HG03558 (cell line): ENCODE data around the gene HIRA.
"Not testable (repeated sequence)": the region's sequence is repeated elsewhere in the genome, so short reads cannot be mapped to it uniquely, and the experiment has no call there.

Experiments used
- ATAC-seq: cut with Tn5 transposase; IDR thresholded peaks from one replicate; pipeline ENCODE4 v1.9.1; 2021; ENCODE audit warnings: moderate number of reproducible peaks; ENCODE audit not compliant: unreplicated experiment; ENCODE audit errors: extremely low read depth

Gene HIRA

DNA sequence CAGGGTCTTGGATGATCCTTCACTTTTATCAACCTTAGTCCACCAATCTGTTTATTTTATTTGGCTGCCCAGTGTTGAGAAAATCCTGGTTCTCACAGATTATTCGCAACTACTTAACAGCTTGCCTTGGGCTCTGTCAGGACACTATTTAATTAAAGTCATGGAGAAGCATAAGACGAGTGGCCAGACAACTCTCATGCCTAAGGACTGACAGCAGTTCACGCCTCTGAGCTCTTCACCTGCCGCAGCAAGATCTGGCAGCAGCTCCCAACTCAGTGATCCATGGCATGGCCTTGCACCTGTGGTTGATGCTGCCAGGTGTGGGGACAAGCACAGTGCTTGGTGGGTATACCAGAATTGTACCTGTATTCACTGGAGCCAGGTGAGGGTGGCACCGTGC, 37.8 kb downstream of the HIRA start:
- ATAC-seq, result no peak

GRCh38 chr22:19387575-19387974, 44.0 kb downstream of the HIRA start:
- ATAC-seq, result no peak

- no peak for ATAC-seq
Measured at GRCh38 chr22:19387038-19387437, 44.5 kb downstream of the HIRA start.

- no peak for ATAC-seq
Measured at GRCh38 chr22:19386248-19386647, 45.3 kb downstream of the HIRA start.

DNA sequence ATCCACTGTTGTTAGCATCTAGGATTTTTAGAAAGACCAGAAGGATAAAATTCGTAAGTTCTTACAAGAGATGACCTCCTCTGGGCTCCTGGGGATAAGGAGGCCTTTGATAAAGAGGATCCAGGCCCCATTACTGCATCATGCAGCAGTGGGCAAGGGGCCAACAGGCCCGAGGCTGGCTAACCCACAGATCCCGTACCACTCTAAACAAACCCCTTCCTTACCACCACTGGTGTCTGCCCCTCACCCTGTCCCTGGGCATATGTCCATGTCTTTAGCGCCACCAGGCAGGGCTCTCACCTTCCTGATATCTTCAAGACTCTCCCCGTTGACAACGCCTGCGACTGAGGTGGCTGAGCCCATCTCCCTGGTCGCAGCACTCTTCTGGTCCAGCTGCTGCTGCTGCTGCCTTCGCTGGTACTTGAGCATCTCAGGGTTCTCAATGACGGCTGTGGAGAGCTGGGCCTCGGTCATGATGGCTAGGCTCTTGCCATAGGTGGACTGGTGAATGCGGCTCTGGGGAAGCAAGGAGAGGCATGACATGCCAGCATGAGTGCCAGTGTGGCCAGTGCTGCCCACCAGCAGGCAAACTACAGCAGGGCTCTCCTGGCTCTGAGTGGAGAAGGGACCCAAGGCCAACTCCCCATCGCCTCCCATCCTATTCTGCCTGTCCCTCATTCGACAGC, 46.2 kb downstream of the HIRA start:
- no peak for ATAC-seq

DNA sequence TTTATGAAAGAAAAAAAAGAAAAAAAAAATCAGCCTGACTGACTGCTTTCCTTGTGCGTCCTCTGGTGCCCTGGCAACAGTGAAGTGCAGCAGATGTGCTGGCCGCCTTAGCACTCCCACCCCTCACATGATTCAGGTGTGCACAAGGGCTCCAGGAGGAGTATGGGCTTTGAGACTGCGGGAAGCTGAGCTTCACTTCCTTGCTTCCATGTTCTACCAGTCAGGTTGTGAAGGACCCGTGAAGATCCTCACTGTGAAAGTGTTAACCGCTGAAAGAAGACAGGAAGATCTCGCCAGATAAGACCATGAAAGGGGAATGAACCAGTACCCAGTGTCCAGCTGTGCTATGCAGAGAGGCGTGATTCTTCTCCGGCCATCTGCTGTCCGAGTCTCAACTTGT, 48.2 kb downstream of the HIRA start:
- ATAC-seq, result no peak

- ATAC-seq, result no peak
Measured at GRCh38 chr22:19382240-19382639, 49.3 kb downstream of the HIRA start.

- ATAC-seq, result no peak
Measured at GRCh38 chr22:19378344-19378674, 53.2 kb downstream of the HIRA start.

DNA sequence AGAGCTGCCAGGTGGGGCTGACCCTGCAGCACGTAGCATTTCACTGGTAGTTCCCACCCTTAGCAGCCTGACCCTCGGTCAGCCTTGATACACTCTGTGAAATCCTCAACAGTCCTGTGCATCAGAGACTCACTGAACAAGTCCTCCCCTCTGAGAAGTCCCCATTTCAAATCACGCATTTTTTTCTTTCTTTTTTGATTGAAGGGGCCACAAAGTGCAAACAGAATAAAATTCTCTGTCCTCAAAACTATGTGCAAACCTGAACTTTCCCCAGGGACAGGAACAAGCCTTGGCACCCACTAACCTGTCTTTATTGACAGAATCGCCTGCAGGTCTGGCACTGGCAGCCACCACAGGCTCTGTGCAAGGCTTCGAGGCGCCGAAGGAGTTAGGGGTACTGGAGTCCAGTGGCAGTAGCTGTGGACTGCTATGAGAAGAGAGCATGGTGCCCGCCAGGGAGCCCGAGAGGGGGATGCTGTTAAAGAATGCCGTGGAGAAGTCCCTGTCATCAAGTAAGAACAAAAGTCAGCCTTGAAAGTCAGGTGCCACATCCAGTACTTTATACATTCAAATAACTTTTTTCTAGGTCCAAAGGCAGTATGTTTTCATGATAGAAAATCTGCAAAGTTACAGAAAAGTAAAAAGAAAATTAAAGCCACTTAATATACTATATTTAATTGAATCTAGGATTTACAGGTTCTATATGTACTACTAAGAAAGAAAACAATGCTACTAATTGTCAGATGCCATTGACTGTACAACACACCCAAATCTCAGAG, 53.8 kb downstream of the HIRA start:
- ATAC-seq, result no peak

DNA sequence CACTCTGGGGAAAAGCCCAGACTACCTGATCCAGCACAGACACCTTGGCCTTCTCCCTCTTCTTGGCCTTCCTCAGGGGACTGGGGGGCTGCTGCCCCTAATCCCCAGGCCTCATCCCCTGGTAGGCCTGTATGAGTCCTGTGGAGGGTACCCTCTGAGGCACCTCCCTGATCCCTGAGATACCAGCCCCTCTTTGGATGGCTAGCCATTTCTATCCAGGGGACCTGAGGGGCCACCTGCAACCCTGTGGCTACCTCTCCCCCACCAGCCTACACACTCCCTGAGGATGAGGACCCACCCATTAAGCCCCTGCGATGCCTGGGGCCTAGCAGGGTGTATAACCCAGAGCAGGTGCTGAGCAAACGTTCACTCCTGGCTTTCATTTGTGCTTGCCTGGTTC, 54.6 kb downstream of the HIRA start:
- no peak for ATAC-seq

- ATAC-seq, result no peak
Measured at GRCh38 chr22:19376247-19376646, 55.3 kb downstream of the HIRA start.

DNA sequence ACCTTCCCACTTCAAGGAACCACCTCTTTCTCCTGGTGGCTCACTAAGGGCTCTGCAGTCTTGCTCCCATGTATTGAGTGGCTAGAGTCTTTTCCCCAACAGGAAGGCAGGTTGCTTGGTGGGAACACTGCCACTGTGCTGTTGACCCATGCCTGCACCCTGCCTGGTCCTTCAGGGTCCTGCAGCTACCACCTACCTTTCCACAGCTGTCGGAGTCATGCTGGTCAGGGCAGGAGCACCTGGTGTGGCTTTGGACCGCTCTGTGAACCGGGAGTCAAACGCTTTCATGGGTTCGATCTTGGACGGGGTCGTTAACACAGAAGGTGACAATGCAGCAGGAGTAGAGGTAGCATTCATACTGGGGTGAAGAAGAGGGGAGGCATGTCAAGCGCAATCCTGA, 56.1 kb downstream of the HIRA start:
- ATAC-seq, result no peak

DNA sequence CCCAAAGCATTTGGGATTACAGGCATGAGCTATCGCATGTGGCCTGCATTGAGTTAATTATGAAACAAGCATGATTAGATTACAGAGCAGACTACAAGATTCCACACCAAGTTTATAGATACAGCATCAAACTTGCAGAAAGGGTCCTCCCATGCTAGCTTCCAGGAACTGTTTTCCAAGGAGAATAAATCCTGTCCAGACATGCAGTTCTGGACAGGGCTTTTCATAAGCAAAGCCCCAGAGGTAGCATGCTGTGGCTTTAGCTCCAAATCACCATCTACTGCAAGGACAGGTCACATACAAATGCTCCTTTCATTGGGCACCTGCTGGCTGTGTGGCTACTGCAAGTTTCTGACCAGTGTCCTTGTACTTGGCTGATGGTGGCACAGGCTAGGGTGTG, 57.1 kb downstream of the HIRA start:
- no peak for ATAC-seq

GRCh38 chr22:19373450-19373849, 58.1 kb downstream of the HIRA start:
- no peak for ATAC-seq

DNA sequence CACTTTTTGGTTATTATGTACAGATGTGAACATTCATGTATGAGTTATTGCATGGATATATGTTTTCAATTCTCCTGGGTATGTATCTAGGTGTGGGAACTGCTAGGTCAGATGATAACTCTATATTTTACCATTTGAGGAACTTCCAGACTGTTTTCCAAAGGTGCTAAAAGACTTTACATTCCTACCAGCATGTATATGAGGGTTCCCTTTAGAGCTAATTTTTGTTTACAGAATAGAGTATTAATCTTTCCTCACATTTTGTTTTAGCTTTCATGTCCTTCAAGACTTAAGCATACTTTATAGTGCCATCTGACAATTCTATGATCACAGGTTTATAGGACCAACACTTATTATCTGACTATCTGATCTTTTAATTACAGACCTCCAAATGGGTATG, 59.6 kb downstream of the HIRA start:
- no peak for ATAC-seq

- no peak for ATAC-seq
Measured at GRCh38 chr22:19368876-19369275, 62.7 kb downstream of the HIRA start.

- ATAC-seq, result no peak
Measured at GRCh38 chr22:19367763-19368367, 63.7 kb downstream of the HIRA start.

DNA sequence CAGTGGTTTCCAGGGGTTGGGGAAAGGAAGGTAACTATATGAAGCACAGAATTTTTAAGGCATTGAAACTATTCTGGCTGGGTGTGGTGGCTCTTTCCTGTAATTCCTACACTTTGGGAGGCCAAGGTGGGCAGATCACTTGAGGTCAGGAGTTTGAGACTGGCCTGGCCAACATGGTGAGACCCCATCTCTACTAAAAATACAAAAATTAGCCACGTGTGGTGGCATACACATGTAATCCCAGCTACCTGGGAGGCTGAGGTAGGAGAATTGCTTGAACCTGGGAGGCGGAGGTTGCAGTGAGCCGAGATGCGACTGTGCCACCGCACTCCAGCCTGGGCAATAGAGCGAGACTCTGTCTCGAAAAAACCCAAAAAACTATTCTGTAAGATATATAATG, 68.0 kb downstream of the HIRA start:
- not testable (repeated sequence) for ATAC-seq

GRCh38 chr22:19361501-19362103, 69.9 kb downstream of the HIRA start:
- ATAC-seq, result peak; percentile 71

DNA sequence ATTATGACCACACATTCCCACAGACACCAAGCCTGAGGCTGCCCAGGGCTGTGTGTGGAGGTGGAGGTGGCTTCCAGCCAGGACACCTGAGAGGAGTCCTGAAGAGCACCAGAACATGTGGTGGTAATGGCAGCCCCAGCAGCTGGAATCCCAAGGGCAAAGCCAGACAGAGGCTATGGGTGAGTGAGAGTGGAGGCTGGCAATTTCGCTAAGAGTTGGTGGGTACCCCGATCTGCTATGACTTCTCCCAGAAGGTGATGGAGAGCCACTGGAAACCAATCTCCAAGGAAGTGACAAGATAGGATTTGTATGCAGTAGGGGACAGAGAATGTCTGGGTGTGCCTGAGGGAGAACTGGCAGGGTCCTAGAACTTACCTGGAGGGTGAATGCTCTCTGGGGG, 70.7 kb downstream of the HIRA start:
- ATAC-seq, result no peak

DNA sequence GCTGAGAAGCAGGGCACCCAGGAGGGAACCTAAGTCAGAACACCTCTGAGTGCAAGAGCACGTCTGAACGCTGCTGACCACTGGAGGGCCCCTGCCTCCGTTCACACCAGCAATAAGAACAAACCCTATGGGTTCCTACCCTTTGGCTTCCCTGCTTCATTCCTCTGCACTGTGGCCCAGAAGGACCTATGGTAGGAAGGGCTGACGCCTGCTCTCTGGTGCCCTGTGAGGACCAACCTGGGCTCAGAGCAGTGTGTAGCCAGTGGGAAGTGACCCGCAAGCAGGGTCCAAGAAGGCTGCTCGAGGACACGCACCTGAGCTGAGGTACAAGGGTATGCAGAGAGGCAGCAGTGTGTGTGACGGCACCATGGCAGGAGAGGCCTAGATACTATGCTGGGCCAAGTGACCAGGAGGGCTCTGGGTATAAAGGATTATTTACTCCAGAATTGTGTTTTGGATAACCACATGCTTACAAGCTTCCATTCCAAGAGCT, 71.2 kb downstream of the HIRA start:
- no peak for ATAC-seq
